ENCODE results near the gene ADIRF. TPM values are rescaled to one million over a fixed set of nuclear protein-coding genes. Genes with fewer than 3 reads are reported as not detected.
A peak's percentile ranks its signal among the peaks of the same experiment; 100 is the strongest.
"Not testable (repeated sequence)": the region's sequence is repeated elsewhere in the genome, so short reads cannot be mapped to it uniquely, and the experiment has no call there.

ADIRF gene
- total RNA-seq, 2 donors from 2014 or later, result not detected

DNA sequence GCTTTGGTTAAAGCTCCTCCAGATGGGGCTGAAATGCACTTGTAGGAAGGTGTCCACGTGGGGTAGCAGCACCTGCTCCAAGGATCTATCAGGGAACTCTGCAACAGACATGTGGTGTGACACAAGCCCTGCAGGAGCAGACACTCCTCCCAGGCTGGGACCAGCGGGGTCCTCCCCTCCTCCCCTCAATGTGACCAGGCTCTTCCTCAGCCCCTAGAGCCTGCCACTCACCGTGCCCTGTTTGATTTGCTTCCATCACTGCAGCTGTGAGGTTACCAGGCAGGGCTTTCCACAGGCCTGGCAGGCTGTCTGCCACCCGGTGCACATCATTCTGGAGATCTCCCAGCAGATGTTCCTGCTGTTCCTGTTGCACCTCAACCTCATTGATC is 24.3 kb upstream of the ADIRF start:
- H3K27ac Mint-ChIP-seq, result no peak overlapping the region
- DNase-seq (ENCODE audit: low spot score in 2 of 2) (no peak), ATAC-seq (no peak)
- peaks cover 3 to 5% of the 10 kb centered on the region in 2 donors for H3K9me3 Mint-ChIP-seq
- no peaks in the 10 kb centered on the region for H3K36me3 Mint-ChIP-seq

GRCh38 chr10:86944471-86944870 is 23.8 kb upstream of the ADIRF start:
- DNase-seq (ENCODE audit: low spot score in 2 of 2) (no peak), ATAC-seq (peak; percentile 23 to 46)
- Mint-ChIP-seq H3K27ac (no peak overlapping the region), H3K9me3 (peaks cover 3 to 5% of the 10 kb centered on the region in 2 donors), H3K36me3 (no peaks in the 10 kb centered on the region)

GRCh38 chr10:86944907-86945306 is 23.4 kb upstream of the ADIRF start:
- Mint-ChIP-seq H3K36me3 (no peaks in the 10 kb centered on the region), H3K27ac (no peak overlapping the region), H3K9me3 (peaks cover 3 to 5% of the 10 kb centered on the region in 2 donors)
- ATAC-seq (no peak), DNase-seq (ENCODE audit: low spot score in 2 of 2) (no peak)

- Mint-ChIP-seq H3K36me3 (no peaks in the 10 kb centered on the region), H3K27ac (no peak overlapping the region), H3K9me3 (peaks cover 3 to 5% of the 10 kb centered on the region in 2 donors)
- DNase-seq (ENCODE audit: low spot score in 2 of 2) (no peak), ATAC-seq (peak in 1 of 2 donors; percentile 38)
These were observed 22.7 kb upstream of the ADIRF start for GRCh38 chr10:86945361-86946212.

- H3K36me3 Mint-ChIP-seq, result no peaks in the 10 kb centered on the region
- ATAC-seq, result no peak
- DNase-seq (ENCODE audit: low spot score in 2 of 2), result no peak
- peaks cover 3 to 5% of the 10 kb centered on the region in 2 donors for H3K9me3 Mint-ChIP-seq
- H3K27ac Mint-ChIP-seq, result no peak overlapping the region
These were observed 21.8 kb upstream of the ADIRF start for GRCh38 chr10:86946213-86947155.

DNA sequence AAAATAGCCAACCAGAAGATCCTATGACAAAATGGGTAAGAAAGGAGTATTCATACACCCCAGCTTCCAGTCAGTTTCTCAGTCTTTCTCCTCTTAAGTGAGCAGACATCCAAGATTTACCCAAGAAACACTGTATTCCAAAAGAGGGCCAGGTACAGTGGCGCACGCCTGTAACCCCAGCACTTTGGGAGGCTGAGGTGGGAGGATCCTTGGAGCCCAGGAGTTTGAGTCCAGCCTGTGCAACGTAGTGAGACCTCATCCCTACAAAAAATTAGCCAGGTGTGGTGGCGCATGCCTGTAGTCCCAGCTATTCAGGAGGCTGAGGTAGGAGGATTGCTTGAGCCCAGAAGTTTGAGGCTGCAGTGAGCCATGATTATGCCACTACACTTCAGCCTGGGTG is 20.5 kb upstream of the ADIRF start:
- ATAC-seq; H3K27ac Mint-ChIP-seq; DNase-seq (ENCODE audit: low spot score in 2 of 2): not testable (repeated sequence)
- Mint-ChIP-seq H3K9me3 (peaks cover 12 to 13% of the 10 kb centered on the region in 2 donors), H3K36me3 (peaks cover 10 to 12% of the 10 kb centered on the region in 2 donors)

GRCh38 chr10:86950349-86950748 is 17.9 kb upstream of the ADIRF start:
- peaks cover 10 to 12% of the 10 kb centered on the region in 2 donors for H3K36me3 Mint-ChIP-seq
- peaks cover 12 to 13% of the 10 kb centered on the region in 2 donors for H3K9me3 Mint-ChIP-seq
- ATAC-seq, result peak in 1 of 2 donors; percentile 14
- peak overlapping the region in 1 of 2 donors; percentile 8 for H3K27ac Mint-ChIP-seq
- DNase-seq (ENCODE audit: low spot score in 2 of 2), result no peak

GRCh38 chr10:86951184-86951761 is 17.0 kb upstream of the ADIRF start:
- DNase-seq (ENCODE audit: low spot score in 2 of 2) (no peak), ATAC-seq (no peak)
- H3K9me3 Mint-ChIP-seq, result peaks cover 12 to 13% of the 10 kb centered on the region in 2 donors
- no peak overlapping the region for H3K27ac Mint-ChIP-seq
- H3K36me3 Mint-ChIP-seq, result peaks cover 10 to 12% of the 10 kb centered on the region in 2 donors

GRCh38 chr10:86952106-86952505 is 16.2 kb upstream of the ADIRF start:
- no peak for DNase-seq (ENCODE audit: low spot score in 2 of 2)
- Mint-ChIP-seq H3K27ac (no peak overlapping the region), H3K9me3 (peaks cover 12 to 13% of the 10 kb centered on the region in 2 donors), H3K36me3 (peaks cover 10 to 12% of the 10 kb centered on the region in 2 donors)
- no peak for ATAC-seq

- ATAC-seq; H3K27ac Mint-ChIP-seq; DNase-seq (ENCODE audit: low spot score in 2 of 2): not testable (repeated sequence)
- Mint-ChIP-seq H3K9me3 (peaks cover 12 to 13% of the 10 kb centered on the region in 2 donors), H3K36me3 (peaks cover 10 to 12% of the 10 kb centered on the region in 2 donors)
These were observed 15.6 kb upstream of the ADIRF start for GRCh38 chr10:86952697-86953096.

DNA sequence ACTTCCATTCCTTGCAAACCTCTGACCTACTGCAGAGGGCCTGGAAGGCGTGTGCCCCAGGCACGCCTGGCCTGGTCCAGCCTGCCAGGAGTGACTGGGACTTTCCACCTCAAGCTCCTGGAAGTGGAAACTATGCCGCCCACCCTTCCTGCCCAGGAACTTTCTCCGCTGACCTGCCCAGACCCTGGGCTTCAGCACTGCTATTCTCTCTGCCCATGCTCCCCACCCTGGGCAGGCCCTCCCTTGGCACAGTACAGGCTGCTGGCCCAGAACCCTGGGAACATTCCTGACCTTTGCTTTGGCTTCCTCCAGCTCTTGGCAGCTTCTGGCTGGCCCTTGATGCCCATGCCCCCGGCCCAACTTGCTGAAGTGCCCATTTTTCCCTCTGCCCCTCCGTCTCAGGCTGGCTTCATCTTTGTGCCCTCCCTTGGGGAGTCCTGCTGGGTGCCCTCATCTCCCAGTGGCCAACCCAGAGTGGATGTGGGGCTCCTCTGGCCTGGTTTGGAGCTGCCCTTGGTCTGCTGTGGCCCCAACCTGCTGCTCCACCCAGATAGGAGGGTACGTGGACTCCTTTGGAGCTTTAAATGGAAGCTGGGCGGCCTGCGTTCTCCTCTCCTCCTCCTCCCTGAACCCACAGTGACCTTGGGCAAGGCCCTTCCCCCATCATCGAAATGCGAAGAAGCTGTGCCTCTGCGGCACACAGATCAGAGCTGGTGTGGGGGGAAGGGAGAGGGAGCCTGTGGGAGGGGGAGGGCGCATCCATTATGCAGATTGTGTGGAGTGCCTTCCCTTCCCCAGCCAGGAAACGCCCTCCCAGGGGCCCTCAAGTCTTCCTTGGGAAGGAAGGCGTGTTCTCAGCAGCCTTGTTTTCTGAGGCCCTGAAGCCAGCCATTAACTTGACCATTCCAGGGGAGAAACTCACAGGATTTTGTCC is 14.3 kb upstream of the ADIRF start:
- Mint-ChIP-seq H3K27ac (no peak overlapping the region), H3K36me3 (peaks cover 10 to 12% of the 10 kb centered on the region in 2 donors), H3K9me3 (peaks cover 8 to 9% of the 10 kb centered on the region in 2 donors)
- ATAC-seq, result no peak
- DNase-seq (ENCODE audit: low spot score in 2 of 2), result no peak

DNA sequence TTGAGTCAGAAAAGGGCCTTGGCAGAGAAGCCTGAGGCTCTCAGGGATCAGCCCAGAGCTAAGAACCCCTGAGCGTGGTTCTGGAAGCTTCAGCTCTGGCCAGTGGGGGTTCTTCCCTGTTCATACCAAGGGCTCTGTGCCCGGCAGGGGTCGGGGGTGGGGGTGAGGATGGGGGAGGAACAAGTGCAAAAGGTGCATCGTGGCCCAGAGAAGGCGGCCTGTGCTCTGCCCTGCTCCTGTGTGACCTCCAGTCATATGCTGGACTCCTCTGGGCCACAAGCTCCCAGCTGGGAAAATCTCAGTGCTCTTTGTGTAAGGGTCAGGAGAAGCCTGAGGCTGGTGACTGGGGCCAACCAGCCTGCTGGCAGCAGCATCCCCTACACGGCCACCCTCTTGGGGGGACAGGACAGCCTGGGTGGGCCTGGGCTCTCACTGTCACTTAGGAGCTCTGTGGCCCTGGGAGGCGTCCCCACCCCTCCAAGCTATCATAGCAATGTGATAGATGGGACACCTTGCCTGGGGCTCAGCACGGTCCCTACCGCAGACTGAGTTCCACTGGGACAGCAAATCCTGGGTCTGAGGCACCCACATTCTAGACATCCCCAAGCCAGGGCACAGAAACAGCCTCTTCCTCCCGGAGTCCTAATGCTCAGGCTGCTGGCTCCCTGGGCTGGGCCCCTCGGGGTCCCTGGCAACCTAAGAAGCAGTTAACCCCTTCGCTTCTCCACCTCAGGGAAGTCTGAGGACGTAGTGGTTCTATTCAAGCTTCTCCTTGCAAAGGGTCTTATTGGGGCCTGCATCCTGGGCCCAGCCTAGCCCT is 13.4 kb upstream of the ADIRF start:
- no peak overlapping the region for H3K27ac Mint-ChIP-seq
- no peak for DNase-seq (ENCODE audit: low spot score in 2 of 2)
- no peak for ATAC-seq
- H3K36me3 Mint-ChIP-seq, result peaks cover 10 to 12% of the 10 kb centered on the region in 2 donors
- H3K9me3 Mint-ChIP-seq, result peaks cover 8 to 9% of the 10 kb centered on the region in 2 donors

DNA sequence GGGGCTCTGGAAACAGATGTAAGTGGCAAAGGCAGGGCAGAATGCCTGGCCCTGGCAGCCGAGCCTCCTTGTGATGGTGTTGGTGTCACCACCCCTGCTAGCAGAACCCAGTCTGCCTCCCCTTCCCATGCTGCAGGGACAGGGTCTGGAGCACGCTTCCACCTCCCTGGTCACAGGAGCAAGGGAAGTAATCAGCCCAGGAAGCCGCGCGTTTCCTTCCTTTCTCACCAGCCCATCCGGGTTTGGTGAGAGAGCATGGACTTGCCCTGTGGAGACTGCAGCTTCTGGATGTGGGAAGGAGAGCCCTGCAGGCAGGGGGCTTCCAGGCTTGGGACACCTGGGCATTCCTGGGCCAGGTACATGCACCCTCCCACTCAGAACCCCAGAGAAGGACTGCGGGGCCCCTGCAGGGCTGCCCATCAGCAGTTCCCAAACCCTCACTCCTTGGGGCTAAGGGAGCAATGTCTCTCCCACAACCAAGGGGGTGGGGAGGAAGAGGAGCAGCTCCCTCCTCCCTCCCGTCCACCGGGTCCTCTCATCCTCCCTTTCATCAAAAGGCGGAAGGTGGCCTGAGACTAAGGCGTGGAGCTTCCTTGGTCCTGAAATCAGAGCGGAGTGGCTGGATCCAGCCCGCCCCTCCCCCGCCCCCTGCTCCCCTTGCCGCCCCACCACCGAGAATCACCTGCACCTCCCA is 12.6 kb upstream of the ADIRF start:
- DNase-seq (ENCODE audit: low spot score in 2 of 2), result no peak
- peaks cover 10 to 12% of the 10 kb centered on the region in 2 donors for H3K36me3 Mint-ChIP-seq
- H3K9me3 Mint-ChIP-seq, result peaks cover 8 to 9% of the 10 kb centered on the region in 2 donors
- no peak for ATAC-seq
- H3K27ac Mint-ChIP-seq, result no peak overlapping the region

- no peak overlapping the region for H3K27ac Mint-ChIP-seq
- H3K36me3 Mint-ChIP-seq, result peaks cover 10 to 12% of the 10 kb centered on the region in 2 donors
- peaks cover 8 to 9% of the 10 kb centered on the region in 2 donors for H3K9me3 Mint-ChIP-seq
- ATAC-seq (no peak), DNase-seq (ENCODE audit: low spot score in 2 of 2) (no peak)
These were observed 12.0 kb upstream of the ADIRF start for GRCh38 chr10:86956195-86956847.

All from activated naive CD4-positive, alpha-beta T cell treated with anti-CD3 and anti-CD28 coated beads, Interleukin-2, amount 50 U/mL, for 72 hours (primary cell).